ENCODE data around the gene C6orf163. TPM values are rescaled to one million over a fixed set of nuclear protein-coding genes. Genes with fewer than 3 reads are reported as not detected.
A peak's percentile ranks its signal among the peaks of the same experiment; 100 is the strongest.

The C6orf163 gene
- total and polyA plus RNA-seq, 10 of the 15 experiments (the other 5 are each of a cell fraction or from before 2014, with no cell fraction given): 0.56 to 3.7 (median 1.2) TPM

DNA sequence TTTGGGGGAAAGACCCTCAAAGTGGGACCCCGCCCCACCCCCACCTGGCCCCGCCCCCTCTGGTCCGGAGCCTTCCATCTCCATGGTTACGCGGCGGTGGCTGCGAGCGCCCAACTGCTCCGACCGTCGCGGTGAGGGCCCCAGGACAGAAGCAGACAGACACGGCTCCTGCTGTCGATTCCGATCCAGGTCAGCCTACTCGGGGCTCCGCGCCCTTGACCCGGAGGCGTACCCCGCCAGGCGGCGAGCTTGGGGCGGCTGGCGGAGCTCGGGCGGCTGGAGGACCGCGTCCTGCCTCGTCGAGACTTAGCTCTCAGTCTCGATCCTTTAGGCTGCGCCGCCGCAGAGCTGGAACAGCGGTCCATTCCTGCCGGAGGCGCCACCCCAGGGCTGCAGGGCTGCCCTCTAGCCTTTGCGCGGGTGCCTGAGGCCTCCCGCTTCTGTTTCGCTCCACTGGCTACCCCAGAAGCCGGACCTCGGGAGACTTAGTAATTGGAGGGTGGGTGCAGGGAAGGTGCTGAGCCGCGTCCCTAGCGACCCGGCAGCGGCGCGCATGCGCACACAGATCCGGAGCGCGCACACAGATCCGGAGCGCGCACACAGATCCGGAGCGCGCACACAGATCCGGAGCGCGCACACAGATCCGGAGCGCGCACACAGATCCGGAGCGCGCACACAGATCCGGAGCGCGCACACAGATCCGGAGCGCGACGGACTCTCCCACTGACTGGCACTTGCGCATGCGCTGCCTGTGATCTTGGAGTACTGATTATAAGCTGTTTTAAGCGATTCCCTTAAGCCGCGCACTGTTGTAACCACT, 63.5 kb downstream of the C6orf163 start, which contains the start of gene CFAP206 (continued):
- TF ChIP-seq, protein P1, sequence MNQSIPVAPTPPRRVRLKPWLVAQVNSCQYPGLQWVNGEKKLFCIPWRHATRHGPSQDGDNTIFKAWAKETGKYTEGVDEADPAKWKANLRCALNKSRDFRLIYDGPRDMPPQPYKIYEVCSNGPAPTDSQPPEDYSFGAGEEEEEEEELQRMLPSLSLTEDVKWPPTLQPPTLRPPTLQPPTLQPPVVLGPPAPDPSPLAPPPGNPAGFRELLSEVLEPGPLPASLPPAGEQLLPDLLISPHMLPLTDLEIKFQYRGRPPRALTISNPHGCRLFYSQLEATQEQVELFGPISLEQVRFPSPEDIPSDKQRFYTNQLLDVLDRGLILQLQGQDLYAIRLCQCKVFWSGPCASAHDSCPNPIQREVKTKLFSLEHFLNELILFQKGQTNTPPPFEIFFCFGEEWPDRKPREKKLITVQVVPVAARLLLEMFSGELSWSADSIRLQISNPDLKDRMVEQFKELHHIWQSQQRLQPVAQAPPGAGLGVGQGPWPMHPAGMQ (IDR thresholded peaks at IDR 0.05; ENCODE audit: borderline replicate concordance): no peak
- TF ChIP-seq YY1 (IDR thresholded peaks at IDR 0.05; ENCODE audit: low read depth, low read length) (0 out of 2 replicates have a peak, but pooled peaks have one; percentile 6), PAX5 (IDR thresholded peaks at IDR 0.05; ENCODE audit: borderline replicate concordance, low read depth, low read length) (peak; percentile 51; the same call in 1 of the 2 replicates), NR2C2 (IDR thresholded peaks at IDR 0.05; ENCODE audit: borderline replicate concordance, control insufficient read depth, insufficient read length, low read depth) (no peak), SREBF2 (IDR thresholded peaks at IDR 0.05; ENCODE audit: low read length) (0 out of 2 replicates have a peak, but pooled peaks have one; percentile 8), IKZF2 (IDR thresholded peaks at IDR 0.05) (0 out of 4 replicates have a peak, but pooled peaks of 1 of the 2 experiments have one; percentile 21), SMARCA5 (IDR thresholded peaks at IDR 0.05) (peak; percentile 68; the same call in 1 of the 2 replicates), KDM1A (IDR thresholded peaks at IDR 0.05; ENCODE audit: borderline replicate concordance) (no peak), IRF4 (IDR thresholded peaks at IDR 0.05; ENCODE audit: low read depth, low read length) (0 out of 2 replicates have a peak, but pooled peaks have one; percentile 13), NR2F1 (conservative IDR thresholded peaks at IDR 0.05) (peak; percentile 59), RELA (IDR thresholded peaks at IDR 0.05; ENCODE audit: borderline replicate concordance, partially characterized antibody) (no peak), RFX5 (IDR thresholded peaks at IDR 0.05; ENCODE audit: low read depth, low read length) (no peak), RB1 (IDR thresholded peaks at IDR 0.05; ENCODE audit: borderline replicate concordance) (peak; percentile 34; the same call in 1 of the 2 replicates), TAF1 (IDR thresholded peaks at IDR 0.05; ENCODE audit: borderline replicate concordance, low read depth, low read length) (peak; percentile 16; the same call in 1 of the 2 replicates), JUND (IDR thresholded peaks at IDR 0.05; ENCODE audit: low read depth, low read length) (no peak), ZNF274 (IDR thresholded peaks at IDR 0.05; ENCODE audit: insufficient read depth, insufficient read length) (no peak), IKZF1 (conservative IDR thresholded peaks at IDR 0.05) (peak; percentile 80), BHLHE40 (IDR thresholded peaks at IDR 0.05; ENCODE audit: borderline replicate concordance in 1 of 2, low read depth in 2 of 2, low read length in 1 of 2) (0 out of 4 replicates have a peak, but pooled peaks of 1 of the 2 experiments have one; percentile 19), KLF5 (IDR thresholded peaks at IDR 0.05; ENCODE audit: partially characterized antibody) (no peak)
- TF ChIP-seq, protein P2, sequence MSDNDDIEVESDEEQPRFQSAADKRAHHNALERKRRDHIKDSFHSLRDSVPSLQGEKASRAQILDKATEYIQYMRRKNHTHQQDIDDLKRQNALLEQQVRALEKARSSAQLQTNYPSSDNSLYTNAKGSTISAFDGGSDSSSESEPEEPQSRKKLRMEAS (IDR thresholded peaks at IDR 0.05; ENCODE audit: low read depth, low read length): no peak
- TF ChIP-seq, protein P3, sequence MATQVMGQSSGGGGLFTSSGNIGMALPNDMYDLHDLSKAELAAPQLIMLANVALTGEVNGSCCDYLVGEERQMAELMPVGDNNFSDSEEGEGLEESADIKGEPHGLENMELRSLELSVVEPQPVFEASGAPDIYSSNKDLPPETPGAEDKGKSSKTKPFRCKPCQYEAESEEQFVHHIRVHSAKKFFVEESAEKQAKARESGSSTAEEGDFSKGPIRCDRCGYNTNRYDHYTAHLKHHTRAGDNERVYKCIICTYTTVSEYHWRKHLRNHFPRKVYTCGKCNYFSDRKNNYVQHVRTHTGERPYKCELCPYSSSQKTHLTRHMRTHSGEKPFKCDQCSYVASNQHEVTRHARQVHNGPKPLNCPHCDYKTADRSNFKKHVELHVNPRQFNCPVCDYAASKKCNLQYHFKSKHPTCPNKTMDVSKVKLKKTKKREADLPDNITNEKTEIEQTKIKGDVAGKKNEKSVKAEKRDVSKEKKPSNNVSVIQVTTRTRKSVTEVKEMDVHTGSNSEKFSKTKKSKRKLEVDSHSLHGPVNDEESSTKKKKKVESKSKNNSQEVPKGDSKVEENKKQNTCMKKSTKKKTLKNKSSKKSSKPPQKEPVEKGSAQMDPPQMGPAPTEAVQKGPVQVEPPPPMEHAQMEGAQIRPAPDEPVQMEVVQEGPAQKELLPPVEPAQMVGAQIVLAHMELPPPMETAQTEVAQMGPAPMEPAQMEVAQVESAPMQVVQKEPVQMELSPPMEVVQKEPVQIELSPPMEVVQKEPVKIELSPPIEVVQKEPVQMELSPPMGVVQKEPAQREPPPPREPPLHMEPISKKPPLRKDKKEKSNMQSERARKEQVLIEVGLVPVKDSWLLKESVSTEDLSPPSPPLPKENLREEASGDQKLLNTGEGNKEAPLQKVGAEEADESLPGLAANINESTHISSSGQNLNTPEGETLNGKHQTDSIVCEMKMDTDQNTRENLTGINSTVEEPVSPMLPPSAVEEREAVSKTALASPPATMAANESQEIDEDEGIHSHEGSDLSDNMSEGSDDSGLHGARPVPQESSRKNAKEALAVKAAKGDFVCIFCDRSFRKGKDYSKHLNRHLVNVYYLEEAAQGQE (IDR thresholded peaks at IDR 0.05; ENCODE audit: low read depth, low read length): no peak
- TF ChIP-seq, protein P4, sequence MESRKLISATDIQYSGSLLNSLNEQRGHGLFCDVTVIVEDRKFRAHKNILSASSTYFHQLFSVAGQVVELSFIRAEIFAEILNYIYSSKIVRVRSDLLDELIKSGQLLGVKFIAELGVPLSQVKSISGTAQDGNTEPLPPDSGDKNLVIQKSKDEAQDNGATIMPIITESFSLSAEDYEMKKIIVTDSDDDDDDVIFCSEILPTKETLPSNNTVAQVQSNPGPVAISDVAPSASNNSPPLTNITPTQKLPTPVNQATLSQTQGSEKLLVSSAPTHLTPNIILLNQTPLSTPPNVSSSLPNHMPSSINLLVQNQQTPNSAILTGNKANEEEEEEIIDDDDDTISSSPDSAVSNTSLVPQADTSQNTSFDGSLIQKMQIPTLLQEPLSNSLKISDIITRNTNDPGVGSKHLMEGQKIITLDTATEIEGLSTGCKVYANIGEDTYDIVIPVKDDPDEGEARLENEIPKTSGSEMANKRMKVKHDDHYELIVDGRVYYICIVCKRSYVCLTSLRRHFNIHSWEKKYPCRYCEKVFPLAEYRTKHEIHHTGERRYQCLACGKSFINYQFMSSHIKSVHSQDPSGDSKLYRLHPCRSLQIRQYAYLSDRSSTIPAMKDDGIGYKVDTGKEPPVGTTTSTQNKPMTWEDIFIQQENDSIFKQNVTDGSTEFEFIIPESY (IDR thresholded peaks at IDR 0.05): no peak
